A673 (cell line): ENCODE results near the gene CCDC33. TPM values are rescaled to one million over a fixed set of nuclear protein-coding genes. Genes with fewer than 3 reads are reported as not detected.

ENCODE experiments used
- BruUV-seq: library from RNA; stranded (reverse); fragments of 400-500 nt; replicated peaks from 2 replicates; lab custom pipeline; 2021; lab: Mats Ljungman, UMichigan
- CTCF ChIA-PET: fragments of 300-600 bp; sonication (Branson Sonifier 250); formaldehyde crosslinking; loops from one replicate; lab custom pipeline; 2022; ENCODE audit warnings: antibody characterized with exemption; lab: Charles Lee
- POLR2A ChIA-PET: fragments of 300-600 bp; sonication (Branson Sonifier 250); formaldehyde crosslinking; loops from one replicate; lab custom pipeline; 2022; ENCODE audit warnings: antibody characterized with exemption; ENCODE audit not compliant: low non-redundant PET; lab: Charles Lee
- DNase-seq: peaks from one replicate; pipeline ENCODE4 v3.0.0-alpha.2; 2015; ENCODE audit warnings: low spot score
- H3K27ac ChIP-seq: fragments of 200-600 bp; sonication (generic); 2 replicates; pipeline ENCODE4 v1.5.1; 2016; ENCODE audit warnings: mixed run types, low read depth, mild to moderate bottlenecking, mixed read lengths, antibody characterized with exemption, low read length; ENCODE audit not compliant: poor library complexity, severe bottlenecking
- H3K27me3 ChIP-seq: fragments of 200-600 bp; sonication (generic); replicated peaks from 2 replicates; pipeline ENCODE4 v1.6.1; 2017; ENCODE audit warnings: mixed run types, low read depth, mild to moderate bottlenecking, mixed read lengths, antibody characterized with exemption, low read length; ENCODE audit not compliant: insufficient read depth, poor library complexity
- H3K36me3 ChIP-seq: fragments of 200-600 bp; sonication (generic); 2 replicates; pipeline ENCODE4 v1.6.1; 2016; ENCODE audit warnings: mixed run types, mild to moderate bottlenecking, mixed read lengths, antibody characterized with exemption, low read length; ENCODE audit not compliant: insufficient read depth, poor library complexity, severe bottlenecking
- H3K4me1 ChIP-seq: fragments of 200-600 bp; sonication (generic); 2 replicates; pipeline ENCODE4 v1.6.1; 2017; ENCODE audit warnings: mixed run types, mild to moderate bottlenecking, mixed read lengths, antibody characterized with exemption, low read length; ENCODE audit not compliant: insufficient read depth, poor library complexity, severe bottlenecking
- H3K4me3 ChIP-seq: fragments of 200-600 bp; sonication (generic); 2 replicates; pipeline ENCODE4 v1.5.1; 2016; ENCODE audit warnings: low read depth, mixed run types, mild to moderate bottlenecking, mixed read lengths, low read length; ENCODE audit not compliant: poor library complexity, severe bottlenecking
- H3K9me3 ChIP-seq: fragments of 200-600 bp; sonication (generic); 2 replicates; pipeline ENCODE4 v1.6.1; 2016; ENCODE audit warnings: mixed run types, low read depth, mild to moderate bottlenecking, mixed read lengths, antibody characterized with exemption, low read length; ENCODE audit not compliant: poor library complexity, severe bottlenecking
- EZH2 ChIP-seq: fragments of 200-600 bp; sonication (generic); IDR thresholded peaks from 2 replicates; pipeline ENCODE4 v1.6.1; 2017; ENCODE audit warnings: borderline replicate concordance, low read depth, mild to moderate bottlenecking, mixed read lengths, antibody characterized with exemption, low read length; ENCODE audit not compliant: poor library complexity, severe bottlenecking
- intact Hi-C: fragments of 100-400 bp; cut with micrococcal nuclease; formaldehyde crosslinking; loops from one replicate; pipeline ENCODE4 v1.10.0; 2022; ENCODE audit not compliant: unreplicated experiment
- total RNA-seq: library from RNA; stranded (reverse); gene quantifications from 2 replicates; pipeline ENCODE4 v1.2.3, GENCODE V29; 2021
- TF ChIP-seq, protein P1 (sequence below): fragments of 300-800, 200-600 bp; sonication (generic); conservative IDR thresholded peaks from 2 replicates; pipeline ENCODE4 v1.5.1; 2017; ENCODE audit warnings: low read depth, mild to moderate bottlenecking, antibody characterized with exemption, low read length, moderate library complexity, mixed read lengths

CCDC33 gene
- total RNA-seq, 1 experiment from 2014 or later: not detected

GRCh38 chr15:74334127-74334526 is 98.0 kb downstream of the CCDC33 start:
- DNase-seq: no peak

GRCh38 chr15:74335396-74335795 is 99.3 kb downstream of the CCDC33 start:
- Histone ChIP-seq H3K27ac (no peak overlapping the region), H3K4me3 (no peak overlapping the region), H3K27me3 (no peaks in the 10 kb centered on the region), H3K9me3 (no peaks in the 10 kb centered on the region), H3K4me1 (no peaks in the 10 kb centered on the region), H3K36me3 (no peaks in the 10 kb centered on the region)
- TF ChIP-seq EZH2: no peak
- TF ChIP-seq, protein P1, sequence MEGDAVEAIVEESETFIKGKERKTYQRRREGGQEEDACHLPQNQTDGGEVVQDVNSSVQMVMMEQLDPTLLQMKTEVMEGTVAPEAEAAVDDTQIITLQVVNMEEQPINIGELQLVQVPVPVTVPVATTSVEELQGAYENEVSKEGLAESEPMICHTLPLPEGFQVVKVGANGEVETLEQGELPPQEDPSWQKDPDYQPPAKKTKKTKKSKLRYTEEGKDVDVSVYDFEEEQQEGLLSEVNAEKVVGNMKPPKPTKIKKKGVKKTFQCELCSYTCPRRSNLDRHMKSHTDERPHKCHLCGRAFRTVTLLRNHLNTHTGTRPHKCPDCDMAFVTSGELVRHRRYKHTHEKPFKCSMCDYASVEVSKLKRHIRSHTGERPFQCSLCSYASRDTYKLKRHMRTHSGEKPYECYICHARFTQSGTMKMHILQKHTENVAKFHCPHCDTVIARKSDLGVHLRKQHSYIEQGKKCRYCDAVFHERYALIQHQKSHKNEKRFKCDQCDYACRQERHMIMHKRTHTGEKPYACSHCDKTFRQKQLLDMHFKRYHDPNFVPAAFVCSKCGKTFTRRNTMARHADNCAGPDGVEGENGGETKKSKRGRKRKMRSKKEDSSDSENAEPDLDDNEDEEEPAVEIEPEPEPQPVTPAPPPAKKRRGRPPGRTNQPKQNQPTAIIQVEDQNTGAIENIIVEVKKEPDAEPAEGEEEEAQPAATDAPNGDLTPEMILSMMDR: no peak
- DNase-seq: no peak
- CTCF ChIA-PET: no interaction called here
- intact Hi-C loops: no loop called here
- POLR2A ChIA-PET: no interaction called here
- no TSS peak for BruUV-seq

More at GRCh38 chr15:74334127-74334526, 98.0 kb downstream of the CCDC33 start:
- no peaks in the 10 kb centered on the region for H3K36me3 ChIP-seq
- no peaks in the 10 kb centered on the region for H3K4me1 ChIP-seq
- no peak overlapping the region for H3K27ac ChIP-seq
- H3K4me3 ChIP-seq: no peak overlapping the region
- BruUV-seq: no TSS peak
- TF ChIP-seq, protein P1: no peak
- no peak for TF ChIP-seq EZH2
- intact Hi-C loops: no loop called here
- CTCF ChIA-PET: no interaction called here
- no peaks in the 10 kb centered on the region for H3K27me3 ChIP-seq
- H3K9me3 ChIP-seq: no peaks in the 10 kb centered on the region
- POLR2A ChIA-PET: interaction anchor here (0.8 kb wide), 1 partner anchor 324 kb away, joined by 3 read pairs; no protein-coding TSS in a partner anchor

DNA sequence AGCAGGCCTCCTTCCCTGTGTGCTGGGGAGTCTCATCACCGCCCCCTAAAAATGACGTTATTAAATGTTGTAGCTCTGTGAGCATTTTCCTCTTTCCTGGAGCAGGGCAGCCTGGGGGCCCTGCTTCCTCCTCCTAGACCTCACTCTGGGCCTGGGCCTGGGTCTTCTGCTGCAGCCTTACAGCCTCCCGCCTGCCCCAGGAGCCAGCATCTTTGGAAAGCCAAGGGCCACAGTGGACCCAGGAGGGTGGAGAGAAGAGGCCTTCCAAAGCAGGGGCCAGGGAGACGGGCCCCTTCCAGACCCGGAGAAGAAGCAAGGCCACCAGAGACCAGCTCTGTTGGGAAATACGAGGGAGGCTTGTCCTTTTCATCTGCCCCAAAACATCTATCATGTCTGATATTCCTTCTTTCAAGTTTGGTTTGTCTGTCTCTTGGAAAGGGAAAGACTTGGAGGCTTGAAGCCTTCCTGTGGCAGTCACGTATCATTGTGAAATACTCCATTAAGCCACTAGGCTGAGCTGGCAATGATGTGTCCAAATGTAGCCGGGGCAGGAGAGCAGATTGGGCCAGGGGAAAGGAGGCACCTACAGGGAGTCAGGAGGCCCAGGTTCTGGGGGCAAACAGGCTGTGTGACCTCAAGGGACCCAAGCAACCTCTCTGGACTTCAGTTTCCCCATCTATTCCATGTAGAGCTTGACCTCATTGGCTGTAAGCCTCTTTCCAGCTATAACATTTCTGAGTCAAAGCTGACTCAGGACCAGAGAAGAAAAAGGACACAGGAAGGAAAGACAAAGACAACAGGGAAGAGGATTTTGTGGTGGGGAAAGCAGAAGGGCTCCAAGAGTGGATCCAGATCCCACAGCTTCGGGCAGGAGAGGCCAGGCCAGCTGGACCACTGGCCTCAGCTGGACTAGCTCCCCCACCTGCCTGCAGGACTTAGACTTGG is 100.2 kb downstream of the CCDC33 start:
- POLR2A ChIA-PET: no interaction called here
- Histone ChIP-seq H3K4me1 (no peaks in the 10 kb centered on the region), H3K27ac (no peak overlapping the region), H3K4me3 (no peak overlapping the region), H3K36me3 (no peaks in the 10 kb centered on the region), H3K27me3 (no peaks in the 10 kb centered on the region), H3K9me3 (no peaks in the 10 kb centered on the region)
- TF ChIP-seq, protein P1: no peak
- TF ChIP-seq EZH2: no peak
- DNase-seq: no peak
- CTCF ChIA-PET: no interaction called here
- BruUV-seq: no TSS peak
- intact Hi-C loops: no loop called here
